ENCODE measurements around the gene ENOSF1.

ENOSF1 gene

DNA sequence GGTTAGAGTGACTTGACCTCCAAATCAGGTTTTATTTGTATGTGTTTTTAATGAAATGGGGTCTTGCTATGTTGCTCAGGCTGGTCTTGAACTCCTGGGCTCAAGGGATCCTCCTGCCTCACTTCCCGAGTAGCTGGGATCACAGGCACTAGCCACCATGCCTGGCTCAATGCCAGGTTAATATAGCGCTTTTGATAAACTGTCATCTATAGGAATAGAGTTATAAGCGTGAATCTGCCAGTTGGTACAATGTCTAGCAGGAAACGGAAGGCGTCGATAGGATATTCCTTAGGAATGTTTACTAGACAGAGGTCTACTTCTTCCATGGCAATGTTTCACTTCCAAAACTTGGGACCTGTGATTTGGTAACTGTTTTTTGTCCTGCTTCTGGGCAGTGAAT lies 90.1 kb downstream of the ENOSF1 start:
- no peak overlapping the region for H3K4me3 ChIP-seq (ENCODE audit: control insufficient read depth, low read depth, low read length)
- DNase-seq (ENCODE audit: low read depth): no peak
- TF ChIP-seq, protein P1, sequence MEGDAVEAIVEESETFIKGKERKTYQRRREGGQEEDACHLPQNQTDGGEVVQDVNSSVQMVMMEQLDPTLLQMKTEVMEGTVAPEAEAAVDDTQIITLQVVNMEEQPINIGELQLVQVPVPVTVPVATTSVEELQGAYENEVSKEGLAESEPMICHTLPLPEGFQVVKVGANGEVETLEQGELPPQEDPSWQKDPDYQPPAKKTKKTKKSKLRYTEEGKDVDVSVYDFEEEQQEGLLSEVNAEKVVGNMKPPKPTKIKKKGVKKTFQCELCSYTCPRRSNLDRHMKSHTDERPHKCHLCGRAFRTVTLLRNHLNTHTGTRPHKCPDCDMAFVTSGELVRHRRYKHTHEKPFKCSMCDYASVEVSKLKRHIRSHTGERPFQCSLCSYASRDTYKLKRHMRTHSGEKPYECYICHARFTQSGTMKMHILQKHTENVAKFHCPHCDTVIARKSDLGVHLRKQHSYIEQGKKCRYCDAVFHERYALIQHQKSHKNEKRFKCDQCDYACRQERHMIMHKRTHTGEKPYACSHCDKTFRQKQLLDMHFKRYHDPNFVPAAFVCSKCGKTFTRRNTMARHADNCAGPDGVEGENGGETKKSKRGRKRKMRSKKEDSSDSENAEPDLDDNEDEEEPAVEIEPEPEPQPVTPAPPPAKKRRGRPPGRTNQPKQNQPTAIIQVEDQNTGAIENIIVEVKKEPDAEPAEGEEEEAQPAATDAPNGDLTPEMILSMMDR (conservative IDR thresholded peaks at IDR 0.05; ENCODE audit: control insufficient read depth, insufficient read depth, low read depth, low read length): no peak

DNA sequence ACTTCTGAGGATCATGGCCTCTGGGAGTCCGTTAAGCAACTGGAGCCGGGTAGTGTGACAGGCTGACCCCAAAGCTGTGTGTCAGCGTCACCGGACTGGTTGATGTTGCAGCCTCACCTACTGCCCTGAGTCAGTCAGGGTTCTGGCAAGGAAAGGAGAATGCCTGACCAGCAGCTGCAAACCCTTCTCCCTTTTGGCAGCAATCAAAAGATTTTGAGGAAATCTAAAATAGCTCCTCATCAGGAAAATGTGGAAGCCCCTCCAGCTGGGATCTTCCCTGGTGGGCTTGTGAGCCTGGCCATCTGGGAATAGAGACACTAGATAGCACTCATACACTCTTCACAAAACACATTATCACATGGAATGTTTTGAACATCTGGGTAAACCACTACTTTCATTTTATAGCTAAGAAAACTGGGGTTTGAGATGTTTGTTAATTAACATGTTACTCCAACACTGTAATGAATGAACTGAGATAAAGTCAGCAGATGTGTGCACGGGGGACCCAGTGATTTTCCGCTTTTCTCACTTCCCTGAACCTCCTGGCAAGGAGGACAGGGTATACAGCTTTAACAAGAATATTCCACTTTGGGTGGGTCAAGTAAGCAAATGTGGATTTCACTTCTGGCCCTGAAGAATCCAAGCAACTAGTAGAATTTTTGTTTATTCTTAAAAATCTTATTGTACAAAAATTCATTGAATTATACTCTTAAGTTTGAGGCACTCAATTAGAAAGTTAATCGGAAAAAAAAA lies 91.0 kb downstream of the ENOSF1 start:
- peak; percentile 86 for DNase-seq (ENCODE audit: low read depth)
- TF ChIP-seq, protein P1 (conservative IDR thresholded peaks at IDR 0.05; ENCODE audit: control insufficient read depth, insufficient read depth, low read depth, low read length): no peak
- no peak overlapping the region for H3K4me3 ChIP-seq (ENCODE audit: control insufficient read depth, low read depth, low read length)

Data from fibroblast of mammary gland (primary cell).